Thyroid gland (tissue), 4 donors: Measurements from ENCODE around the gene NOC4L. TPM values are rescaled to one million over a fixed set of nuclear protein-coding genes. Genes with fewer than 3 reads are reported as not detected.
"Not testable (repeated sequence)": the region's sequence is repeated elsewhere in the genome, so short reads cannot be mapped to it uniquely, and the experiment has no call there.

Experiments
- DNase-seq, 2 donors: peaks; one replicate each; pipeline ENCODE4 v3.0.0-alpha.2; 2019
- H3K27ac ChIP-seq, 3 donors: fragments of 200-600 bp; sonication (generic); 1 replicate in 2 of 3; 2 replicates in 1 of 3; pipeline ENCODE4 v1.5.1; 2016 to 2019; ENCODE audit warnings: mild to moderate bottlenecking in 1 of 3, moderate library complexity in 1 of 3
- H3K27me3 ChIP-seq: fragments of 200-600 bp; sonication (generic); one replicate; pipeline ENCODE4 v1.5.1; 2019
- H3K36me3 ChIP-seq, 2 donors: fragments of 200-600 bp; sonication (generic); one replicate each; pipeline ENCODE4 v1.5.1; 2016 to 2019
- H3K4me1 ChIP-seq, 2 donors: fragments of 200-600 bp; sonication (generic); one replicate each; pipeline ENCODE4 v1.5.1; 2017 to 2019
- H3K4me3 ChIP-seq, 3 donors: fragments of 200-600 bp; sonication (generic); replicated peaks in 1 of 3; 1 replicate in 2 of 3; 2 replicates in 1 of 3; pipeline ENCODE4 v1.5.1; 2016; ENCODE audit warnings: mild to moderate bottlenecking in 1 of 3
- H3K9me3 ChIP-seq: fragments of 200-600 bp; sonication (generic); one replicate; pipeline ENCODE4 v1.5.1; 2017
- POLR2A ChIP-seq, 2 donors: fragments of 450-650 bp; IDR thresholded peaks; one replicate each; pipeline ENCODE4 v1.6.1; 2017; ENCODE audit warnings: antibody characterized with exemption in 2 of 2, mild to moderate bottlenecking in 2 of 2, moderate library complexity in 1 of 2
- WGBS, 2 donors: methylation state at CpG; one replicate each; pipeline ENCODE4 v1.1.5; 2017; 5-methylcytosine and 5-hydroxymethylcytosine counted together
- intact Hi-C: fragments of 100-400 bp; cut with DNase I; formaldehyde crosslinking; loops from one replicate; pipeline ENCODE4 v1.15.1; 2023
- total RNA-seq, 4 donors: library from RNA; depleted of rRNA; stranded (reverse); fragments of >200 nt; gene quantifications; one replicate each; pipeline ENCODE4 v1.2.3, GENCODE V29; 2016
- TF ChIP-seq, protein P1 (sequence below), 6 experiments: fragments of 200-600 bp in 3 of 6; fragments of 450-650 bp in 3 of 6; sonication (generic) in 3 of 6; IDR thresholded peaks; one replicate each; pipeline ENCODE4 v1.5.1; 2016 to 2019; ENCODE audit warnings: antibody characterized with exemption in 6 of 6, mild to moderate bottlenecking in 2 of 6, inconsistent platforms in 1 of 6, moderate library complexity in 1 of 6

The NOC4L gene
- total RNA-seq, 4 donors from 2014 or later, result 9.3 to 22.4 (median 10.1) TPM

GRCh38 chr12:132102297-132102696 lies 42.0 kb upstream of the NOC4L start:
- H3K4me1 ChIP-seq, result peaks cover 0 to 10% of the 10 kb centered on the region in 2 donors
- 90 to 94% methylated on average over 9 of the region's 9 CpGs for WGBS, 2 donors
- no peaks in the 10 kb centered on the region for H3K36me3 ChIP-seq
- H3K4me3 ChIP-seq, result no peak overlapping the region
- TF ChIP-seq POLR2A (IDR thresholded peaks at IDR 0.05), result no peak
- TF ChIP-seq, protein P1, sequence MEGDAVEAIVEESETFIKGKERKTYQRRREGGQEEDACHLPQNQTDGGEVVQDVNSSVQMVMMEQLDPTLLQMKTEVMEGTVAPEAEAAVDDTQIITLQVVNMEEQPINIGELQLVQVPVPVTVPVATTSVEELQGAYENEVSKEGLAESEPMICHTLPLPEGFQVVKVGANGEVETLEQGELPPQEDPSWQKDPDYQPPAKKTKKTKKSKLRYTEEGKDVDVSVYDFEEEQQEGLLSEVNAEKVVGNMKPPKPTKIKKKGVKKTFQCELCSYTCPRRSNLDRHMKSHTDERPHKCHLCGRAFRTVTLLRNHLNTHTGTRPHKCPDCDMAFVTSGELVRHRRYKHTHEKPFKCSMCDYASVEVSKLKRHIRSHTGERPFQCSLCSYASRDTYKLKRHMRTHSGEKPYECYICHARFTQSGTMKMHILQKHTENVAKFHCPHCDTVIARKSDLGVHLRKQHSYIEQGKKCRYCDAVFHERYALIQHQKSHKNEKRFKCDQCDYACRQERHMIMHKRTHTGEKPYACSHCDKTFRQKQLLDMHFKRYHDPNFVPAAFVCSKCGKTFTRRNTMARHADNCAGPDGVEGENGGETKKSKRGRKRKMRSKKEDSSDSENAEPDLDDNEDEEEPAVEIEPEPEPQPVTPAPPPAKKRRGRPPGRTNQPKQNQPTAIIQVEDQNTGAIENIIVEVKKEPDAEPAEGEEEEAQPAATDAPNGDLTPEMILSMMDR (IDR thresholded peaks at IDR 0.05), result no peak
- DNase-seq, result no peak
- H3K9me3 ChIP-seq, result no peaks in the 10 kb centered on the region
- intact Hi-C loops, result no loop called here
- no peak overlapping the region for H3K27ac ChIP-seq
- no peaks in the 10 kb centered on the region for H3K27me3 ChIP-seq

DNA sequence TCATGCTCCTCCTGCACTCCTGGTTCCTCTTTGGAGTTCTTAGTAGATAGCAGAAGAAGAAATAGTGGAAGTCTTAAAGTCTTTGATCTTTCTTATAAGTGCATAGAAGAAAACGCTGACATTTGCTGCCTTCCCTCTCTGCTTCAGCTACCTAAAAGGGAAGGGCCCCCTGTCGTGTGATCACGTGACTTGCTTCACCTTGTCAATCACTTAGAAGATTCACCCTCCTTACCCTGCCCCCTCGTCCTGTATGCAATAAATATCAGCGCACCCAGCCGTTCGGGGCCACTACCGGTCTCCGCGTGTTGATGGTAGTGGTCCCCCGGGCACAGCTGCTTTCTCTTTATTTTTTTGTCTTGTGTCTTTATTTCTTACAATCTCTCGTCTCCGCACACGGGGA lies 41.2 kb upstream of the NOC4L start:
- H3K4me3 ChIP-seq, H3K27me3 ChIP-seq, H3K36me3 ChIP-seq, H3K4me1 ChIP-seq, intact Hi-C loops, H3K27ac ChIP-seq, H3K9me3 ChIP-seq: not testable (repeated sequence)
- WGBS, 2 donors, result 48 to 60% methylated on average over 14 of the region's 14 CpGs
- peak; percentile 28 to 47 for DNase-seq

DNA sequence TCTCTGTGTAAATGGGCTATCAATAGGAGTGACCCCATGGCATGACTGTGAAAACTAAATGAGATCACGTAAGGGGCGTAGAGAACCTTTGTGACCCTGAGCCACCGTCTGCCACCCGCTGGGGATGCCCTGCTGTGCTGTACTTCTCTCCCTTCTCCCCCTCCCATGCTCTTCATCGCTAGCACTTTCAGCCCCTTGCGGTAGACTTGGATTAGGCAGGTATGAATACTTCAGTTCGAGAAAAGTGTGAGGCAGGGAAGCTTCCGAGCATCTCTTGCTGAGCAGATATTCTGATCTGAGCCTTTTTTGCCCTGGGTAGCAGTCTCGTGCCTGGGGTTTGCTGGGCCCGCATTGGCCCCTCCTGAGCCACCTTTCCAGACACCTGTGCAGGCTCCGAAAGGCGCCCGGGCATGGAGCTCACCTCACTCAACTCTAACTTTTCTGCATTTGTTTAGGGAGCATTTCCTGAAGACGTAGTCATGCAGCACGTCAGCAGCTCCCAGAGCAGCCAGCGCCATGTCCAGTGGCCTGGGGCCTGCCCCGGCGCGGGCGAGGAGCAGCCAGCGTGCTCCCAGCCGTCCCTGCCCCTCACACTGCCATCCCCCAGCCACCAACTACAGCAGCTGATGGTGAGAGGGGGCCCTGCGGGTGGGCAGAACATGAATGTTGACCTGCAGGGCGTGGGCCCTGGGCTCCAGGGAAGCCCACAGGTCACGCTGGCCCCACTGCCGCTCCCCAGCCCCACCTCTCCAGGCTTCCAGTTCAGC lies 40.5 kb upstream of the NOC4L start:
- no peak overlapping the region for H3K4me3 ChIP-seq
- TF ChIP-seq, protein P1 (IDR thresholded peaks at IDR 0.05), result no peak
- TF ChIP-seq POLR2A (IDR thresholded peaks at IDR 0.05), result no peak
- intact Hi-C loops, result no loop called here
- H3K27me3 ChIP-seq, result no peaks in the 10 kb centered on the region
- no peak for DNase-seq
- peaks cover 0 to 10% of the 10 kb centered on the region in 2 donors for H3K4me1 ChIP-seq
- H3K9me3 ChIP-seq, result no peaks in the 10 kb centered on the region
- H3K36me3 ChIP-seq, result peaks cover 7 to 8% of the 10 kb centered on the region in 2 donors
- WGBS, 2 donors, result 83 to 85% methylated on average over 16 to 26 of the region's 26 CpGs
- H3K27ac ChIP-seq, result no peak overlapping the region

GRCh38 chr12:132105467-132105866 lies 38.8 kb upstream of the NOC4L start:
- H3K27ac ChIP-seq, result no peak overlapping the region
- no peaks in the 10 kb centered on the region for H3K9me3 ChIP-seq
- DNase-seq, result no peak
- TF ChIP-seq POLR2A (IDR thresholded peaks at IDR 0.05), result no peak
- TF ChIP-seq, protein P1 (IDR thresholded peaks at IDR 0.05), result no peak
- 82 to 83% methylated on average over 6 of the region's 6 CpGs for WGBS, 2 donors
- H3K4me1 ChIP-seq, result peaks cover 0 to 10% of the 10 kb centered on the region in 2 donors
- intact Hi-C loops, result no loop called here
- peaks cover 8 to 15% of the 10 kb centered on the region in 2 donors for H3K36me3 ChIP-seq
- no peaks in the 10 kb centered on the region for H3K27me3 ChIP-seq
- H3K4me3 ChIP-seq, result no peak overlapping the region

DNA sequence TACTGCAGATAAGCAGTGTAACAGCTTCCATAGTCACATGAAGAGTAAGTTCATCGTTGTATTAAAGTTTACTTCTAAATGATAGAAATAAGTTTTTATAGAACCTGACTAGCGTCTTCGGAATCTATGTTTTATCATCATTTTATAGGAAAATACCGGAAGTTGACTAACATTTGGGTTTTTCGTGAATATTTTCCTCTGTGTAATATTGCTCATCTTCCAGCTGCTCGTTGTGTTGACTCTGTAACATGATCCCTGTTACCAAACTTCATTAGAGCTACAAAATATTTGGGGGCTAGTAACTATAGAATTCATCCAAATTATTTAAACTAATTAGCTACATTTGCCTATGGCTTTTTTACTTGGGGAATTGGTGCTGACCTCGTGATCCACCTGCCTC lies 37.3 kb upstream of the NOC4L start:
- H3K27ac ChIP-seq, result no peak overlapping the region
- no peaks in the 10 kb centered on the region for H3K27me3 ChIP-seq
- peaks cover 8 to 21% of the 10 kb centered on the region in 2 donors for H3K36me3 ChIP-seq
- 96 to 98% methylated on average over 7 of the region's 7 CpGs for WGBS, 2 donors
- no peak for TF ChIP-seq POLR2A (IDR thresholded peaks at IDR 0.05)
- TF ChIP-seq, protein P1 (IDR thresholded peaks at IDR 0.05), result no peak
- no peak for DNase-seq
- H3K9me3 ChIP-seq, result no peaks in the 10 kb centered on the region
- intact Hi-C loops, result no loop called here
- no peak overlapping the region for H3K4me3 ChIP-seq
- peaks cover 0 to 10% of the 10 kb centered on the region in 2 donors for H3K4me1 ChIP-seq
